GM21786 (cell line): ENCODE data around the gene HCRT.
"Not testable (repeated sequence)": the region's sequence is repeated elsewhere in the genome, so short reads cannot be mapped to it uniquely, and the experiment has no call there.

Experiments
- ATAC-seq: cut with Tn5 transposase; IDR thresholded peaks from one replicate; pipeline ENCODE4 v1.9.1; 2021; ENCODE audit not compliant: unreplicated experiment

The HCRT gene, protein sequence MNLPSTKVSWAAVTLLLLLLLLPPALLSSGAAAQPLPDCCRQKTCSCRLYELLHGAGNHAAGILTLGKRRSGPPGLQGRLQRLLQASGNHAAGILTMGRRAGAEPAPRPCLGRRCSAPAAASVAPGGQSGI

DNA sequence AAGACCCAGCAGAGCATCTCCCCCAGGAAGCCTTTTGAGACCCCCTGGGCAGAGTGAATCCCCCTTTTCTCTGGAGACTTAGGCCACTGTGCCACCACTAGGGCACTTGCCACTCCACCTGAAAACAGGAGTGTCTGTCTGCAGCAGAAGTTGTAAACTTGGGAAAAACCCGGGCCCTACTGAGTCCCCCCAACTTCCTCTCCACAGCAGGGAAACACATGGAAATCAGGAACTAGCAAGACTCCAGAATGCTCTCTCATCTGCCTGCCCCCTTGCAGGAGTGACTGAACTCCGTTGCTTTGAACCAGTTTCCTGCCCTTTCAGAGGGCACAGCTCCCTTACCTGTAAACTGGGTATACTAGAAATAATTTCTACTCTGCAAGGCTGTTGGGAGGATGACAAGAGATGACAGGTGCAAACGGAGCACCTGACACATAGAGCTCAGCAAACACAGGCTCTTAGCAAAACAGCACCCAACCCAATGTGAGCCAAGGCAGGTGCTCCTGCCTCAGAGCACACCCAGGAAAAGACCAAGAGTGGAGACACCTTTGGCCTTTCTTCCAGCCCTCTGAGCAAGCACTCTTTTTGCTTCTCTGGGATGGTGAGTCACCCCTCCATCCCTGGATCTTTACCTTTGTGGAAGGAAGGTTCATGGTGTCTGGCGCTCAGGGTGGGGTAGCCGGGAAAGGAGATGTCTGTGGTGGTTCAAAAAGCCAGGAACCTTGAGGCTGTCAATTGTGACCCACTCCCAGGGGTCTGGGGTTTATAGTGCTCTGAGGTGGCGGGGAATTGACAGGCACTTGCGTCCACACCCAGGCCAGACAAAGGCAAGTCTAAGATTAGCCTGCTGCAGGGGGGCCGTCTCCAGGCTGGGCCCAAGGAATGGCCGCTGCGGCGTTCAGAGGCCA, at the start of gene HCRT:
Gene HCRT (minus strand): TSS at position 740 of the 908 bp plus-strand sequence. CDS start 87 bp downstream, at position 653.
- ATAC-seq = no peak

DNA sequence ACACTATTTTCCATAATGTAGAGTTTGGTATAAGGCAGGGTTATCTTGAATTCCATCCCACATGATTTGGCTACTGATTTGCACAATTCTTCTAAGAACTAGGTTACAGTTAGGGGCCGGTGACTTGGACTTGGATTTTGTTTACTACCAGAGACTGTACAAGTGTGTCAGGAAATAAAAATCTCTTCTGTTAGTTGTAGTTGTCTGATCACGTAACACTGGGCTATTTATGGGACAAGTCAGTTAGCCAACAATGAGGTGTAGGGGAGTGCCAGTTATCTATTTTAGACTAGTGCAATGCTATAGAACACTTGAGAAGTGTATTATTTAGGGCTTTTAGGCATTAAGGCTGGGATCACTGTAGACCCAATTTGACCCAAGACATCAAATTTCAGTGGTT, 48.7 kb upstream of the HCRT start:
- ATAC-seq = no peak

DNA sequence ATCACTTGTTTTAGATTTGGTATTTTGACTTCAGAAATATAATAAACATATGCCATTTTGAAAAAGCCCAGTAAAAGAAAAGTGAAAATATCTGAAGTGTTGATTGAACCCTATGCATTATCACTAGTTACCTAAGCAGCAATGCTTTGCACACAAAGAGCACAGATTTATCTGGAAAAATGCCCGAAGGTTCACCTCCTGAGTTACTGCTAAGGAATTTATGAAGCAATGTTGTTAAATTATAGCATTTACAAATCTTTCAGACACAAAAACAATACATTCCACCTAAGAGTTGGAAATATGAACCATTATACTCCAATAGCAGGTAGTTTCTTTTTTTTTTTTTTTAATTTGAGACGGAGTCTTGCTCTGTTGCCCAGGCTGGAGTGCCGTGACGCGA, 47.9 kb upstream of the HCRT start:
- ATAC-seq = no peak

DNA sequence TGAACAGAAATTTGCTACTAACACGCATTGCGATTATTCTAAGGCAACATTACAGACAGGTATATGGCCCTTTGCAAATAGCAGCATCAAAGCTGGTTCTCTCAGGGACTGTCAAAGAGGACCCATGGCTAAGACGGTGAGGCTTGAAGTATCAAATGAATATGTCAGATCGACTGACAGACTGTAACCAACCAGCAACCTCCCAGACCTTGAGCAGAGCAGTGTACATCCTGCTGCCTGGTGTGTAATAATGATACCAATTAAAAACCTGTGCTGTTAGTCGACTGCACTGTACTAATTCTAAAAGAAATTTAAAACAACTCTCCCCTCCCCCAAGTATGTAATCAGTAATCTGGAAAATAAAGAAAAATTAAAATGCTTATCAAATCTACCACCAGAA, 45.0 kb upstream of the HCRT start:
- no peak for ATAC-seq

DNA sequence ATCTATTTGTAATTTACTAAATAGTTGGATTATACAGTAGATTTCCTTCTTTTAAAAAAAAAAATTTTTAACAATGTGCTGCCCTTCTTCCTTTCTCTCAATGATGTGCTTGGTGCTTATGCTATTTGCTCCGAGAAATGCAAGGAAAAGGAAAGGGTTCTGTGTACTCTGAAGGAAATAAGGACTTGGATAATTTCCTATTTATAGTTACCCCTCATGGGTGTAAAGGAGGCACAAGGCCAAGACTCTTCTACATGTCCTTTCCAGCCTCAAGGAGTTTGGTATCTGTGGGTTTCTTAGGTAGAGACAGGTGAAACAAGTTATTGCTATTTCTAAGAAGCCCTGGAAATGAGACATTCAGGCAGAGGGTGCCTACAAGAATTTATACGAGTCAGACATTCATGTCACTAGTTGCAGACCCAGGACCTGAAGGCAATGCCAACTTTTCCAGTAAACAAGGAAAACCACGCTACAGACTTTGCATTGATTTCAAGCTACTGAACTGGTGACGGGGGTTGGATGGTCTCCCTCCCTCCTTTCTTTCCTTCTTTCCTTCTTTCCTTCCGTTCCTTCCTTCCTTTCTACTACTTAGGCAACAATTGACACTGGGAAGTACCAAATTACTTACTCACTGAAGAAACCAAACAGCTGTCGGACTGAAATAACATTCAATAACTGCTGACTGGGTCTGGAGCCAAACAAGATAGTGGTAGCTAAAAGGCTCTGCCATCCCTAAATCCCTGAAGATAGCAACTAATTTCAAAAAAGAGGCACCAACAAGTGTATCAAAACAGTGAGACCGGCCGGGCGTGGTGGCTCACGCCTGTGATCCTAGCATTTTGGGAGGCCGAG, 42.8 kb upstream of the HCRT start:
- ATAC-seq = no peak

DNA sequence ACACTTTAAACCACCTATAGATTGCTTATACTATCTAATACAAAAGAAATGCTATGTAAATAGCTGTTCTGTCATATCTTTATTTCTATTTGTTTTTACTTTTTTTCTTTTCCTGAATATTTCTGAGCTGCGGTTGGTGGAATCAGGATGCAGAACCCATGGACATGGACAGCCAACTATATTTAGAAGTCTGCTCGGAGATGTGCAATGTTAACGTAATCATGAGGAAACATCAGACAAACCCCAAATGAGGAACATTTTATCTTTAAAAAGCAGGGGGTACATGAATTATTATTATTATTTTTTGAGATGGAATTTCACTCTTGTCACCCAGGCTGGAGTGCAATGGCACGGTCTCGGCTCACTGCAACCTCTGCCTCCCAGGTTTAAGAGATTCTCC, 40.4 kb upstream of the HCRT start:
- no peak for ATAC-seq

DNA sequence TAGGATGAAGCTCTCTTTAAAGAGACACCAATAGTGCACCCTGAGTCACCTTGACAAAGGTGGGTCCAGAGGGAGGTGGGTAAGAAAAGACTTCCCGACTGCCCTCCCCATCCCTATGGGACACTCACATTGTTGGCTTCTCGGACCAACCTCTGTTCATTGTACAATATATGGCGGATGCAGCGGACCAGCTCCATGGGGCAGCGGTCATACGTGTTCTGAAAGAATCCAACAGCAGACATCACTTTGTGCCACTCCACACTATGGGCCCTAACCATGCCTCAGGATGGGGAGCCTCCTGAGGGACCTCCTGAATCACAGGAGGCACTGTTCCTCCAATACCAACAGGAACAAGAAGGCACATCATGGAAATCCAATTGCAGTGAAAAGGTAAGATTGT, 39.4 kb upstream of the HCRT start:
- ATAC-seq = no peak

DNA sequence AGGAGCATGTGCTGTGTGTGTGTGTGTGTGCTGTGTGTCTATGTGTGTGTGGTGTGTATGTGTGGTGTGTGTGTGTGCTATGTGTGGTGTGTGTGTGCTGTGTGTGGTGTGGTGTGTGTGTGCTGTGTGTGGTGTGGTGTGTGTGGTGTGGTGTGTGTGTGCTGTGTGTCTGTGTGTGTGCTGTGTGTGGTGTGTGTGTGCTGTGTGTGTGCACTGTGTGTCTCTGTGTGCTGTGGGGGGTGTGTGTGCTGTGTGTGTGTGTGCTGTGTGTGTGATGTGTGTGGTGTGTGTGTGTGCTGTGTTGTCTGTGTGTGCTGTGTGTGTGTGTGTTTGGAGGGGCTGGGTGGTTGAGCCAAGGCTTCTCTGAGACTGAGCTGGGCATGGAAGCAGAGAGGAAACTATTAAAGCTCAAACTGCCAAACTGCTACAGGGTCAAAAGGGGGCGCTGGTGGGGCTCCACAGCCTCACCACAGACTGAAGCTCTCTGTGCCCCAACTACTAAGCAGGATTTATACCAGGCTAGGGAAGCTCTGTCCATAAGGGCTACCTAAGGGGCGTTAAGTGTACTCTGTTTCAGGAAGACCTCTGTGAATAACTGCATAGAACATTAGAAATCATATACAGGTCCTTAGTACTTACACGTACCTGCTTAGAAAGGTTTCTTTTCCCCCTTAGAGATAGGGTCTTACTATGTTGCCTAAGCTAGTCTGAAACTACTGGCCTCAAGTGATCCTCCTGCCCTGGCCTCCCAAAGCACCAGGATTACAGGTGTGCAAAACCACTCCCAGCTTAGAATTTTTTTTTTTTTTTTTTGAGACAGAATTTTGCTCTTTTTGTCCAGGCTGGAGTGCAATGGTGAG, 36.9 kb upstream of the HCRT start:
- no peak for ATAC-seq

DNA sequence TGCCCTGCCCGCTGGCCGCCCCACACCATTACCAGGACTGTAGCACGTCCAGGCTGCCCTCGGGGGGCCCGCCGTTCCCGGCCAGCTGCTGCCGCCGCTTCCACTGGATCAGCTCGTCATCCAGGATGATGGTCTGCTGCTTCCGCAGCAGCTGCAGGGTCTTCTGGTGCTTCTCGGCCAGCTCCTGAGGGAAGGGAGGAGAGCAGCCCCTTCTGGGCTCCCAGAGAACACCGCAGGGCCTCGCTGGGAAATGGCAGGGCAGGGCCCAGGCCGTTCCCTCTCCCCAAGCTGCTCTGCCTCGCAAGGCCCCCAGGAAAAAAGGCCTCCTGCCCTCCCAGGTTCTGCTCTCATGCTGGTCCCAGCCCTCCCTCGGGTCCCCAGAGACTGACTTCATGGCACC, 34.0 kb upstream of the HCRT start:
- ATAC-seq = not testable (repeated sequence)

DNA sequence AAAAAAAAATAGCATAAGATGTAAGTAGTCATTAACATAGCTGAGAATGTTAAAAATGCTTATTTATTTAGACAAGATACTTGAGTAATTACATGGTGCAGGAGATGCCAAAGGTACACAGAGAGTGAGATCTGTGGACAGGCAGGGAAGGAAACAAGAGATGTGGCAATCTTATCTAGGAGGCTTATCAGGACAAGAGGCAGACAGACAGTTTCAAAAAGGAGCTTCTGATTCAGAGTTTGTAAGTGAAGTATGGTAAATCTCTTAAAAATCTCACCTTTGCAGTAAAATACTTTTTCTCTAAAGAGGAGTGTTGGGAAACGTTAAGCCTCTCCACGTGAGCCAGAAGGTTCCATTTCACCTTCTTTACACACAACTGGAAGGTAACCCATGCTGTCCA, 28.9 kb upstream of the HCRT start:
- ATAC-seq = no peak

DNA sequence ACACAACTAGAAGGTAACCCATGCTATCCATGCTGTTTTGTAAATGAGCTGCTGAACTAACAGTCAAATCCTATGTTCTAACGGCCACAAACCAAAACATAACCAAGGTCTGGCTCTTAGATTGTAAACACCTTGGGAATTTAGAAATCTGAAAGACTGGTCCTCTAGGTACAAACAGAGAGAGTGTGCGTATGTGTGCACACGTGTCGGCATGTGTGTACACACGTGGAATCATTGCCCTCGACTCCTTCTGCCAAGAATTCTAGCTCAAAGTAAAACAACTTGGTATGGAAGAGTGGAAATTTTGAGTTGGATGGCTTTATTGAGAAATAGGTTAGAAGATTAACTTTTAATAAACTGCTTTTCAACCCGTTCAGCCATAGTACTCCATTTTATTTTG, 27.1 kb upstream of the HCRT start:
- ATAC-seq = no peak

DNA sequence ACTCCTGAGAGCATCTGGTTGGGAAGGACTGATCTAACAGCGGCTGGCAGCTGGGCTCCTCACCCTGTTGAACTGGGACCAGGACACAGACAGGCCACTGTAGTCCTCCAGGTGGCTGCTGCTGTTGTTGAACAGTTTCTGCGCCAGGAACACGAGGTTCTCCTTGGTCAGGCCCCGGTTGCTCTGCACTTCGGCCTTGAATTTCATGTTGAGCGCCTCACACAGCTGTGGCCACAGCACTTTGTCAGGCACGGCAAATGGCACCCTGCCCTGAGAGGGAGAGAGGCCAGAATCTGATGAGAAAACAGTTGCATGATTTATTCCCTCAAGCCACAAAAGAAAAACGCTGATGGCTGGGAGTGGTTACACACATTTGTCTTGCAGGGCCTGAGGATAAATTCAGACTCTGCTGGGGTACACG, 26.7 kb upstream of the HCRT start:
- not testable (repeated sequence) for ATAC-seq

DNA sequence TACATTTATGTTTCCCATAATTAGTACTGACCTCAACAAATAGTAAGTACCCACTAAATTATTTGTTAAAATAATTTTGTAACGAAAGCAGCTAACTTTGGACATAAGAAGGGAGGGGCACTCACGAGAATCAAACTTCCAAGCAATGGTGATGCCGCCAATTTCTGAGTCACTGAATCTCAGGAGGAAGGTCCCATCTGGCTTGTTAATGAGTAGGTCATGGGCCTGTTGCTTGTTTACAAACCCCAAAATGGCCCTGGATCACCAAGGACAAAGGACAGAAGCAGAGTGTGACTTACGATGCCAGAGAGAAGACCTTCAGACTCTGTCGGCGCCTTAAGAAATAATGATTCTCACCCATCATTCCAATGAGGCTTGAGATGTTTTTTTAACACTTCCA, 24.8 kb upstream of the HCRT start:
- ATAC-seq = no peak

DNA sequence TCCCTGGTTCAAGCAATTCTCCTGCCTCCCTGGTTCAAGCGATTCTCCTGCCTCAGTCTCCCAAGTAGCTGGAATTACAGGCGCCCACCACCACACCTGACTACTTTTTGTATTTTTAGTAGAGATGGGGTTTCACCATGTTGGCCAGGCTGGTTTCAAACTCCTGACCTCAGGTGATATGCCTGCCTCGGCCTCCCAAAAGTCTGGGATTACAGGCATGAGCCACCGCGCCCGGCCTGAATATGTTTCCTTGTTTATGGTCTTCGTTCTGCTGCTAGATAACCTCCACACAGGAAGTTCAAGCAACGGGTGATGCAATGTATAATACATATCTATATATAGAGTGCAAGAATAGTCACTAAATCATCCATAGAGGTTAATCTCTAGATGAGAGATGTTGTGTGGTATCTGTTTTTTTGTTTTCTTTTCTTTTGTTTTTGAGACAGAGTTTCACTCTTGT, 20.9 kb upstream of the HCRT start:
- ATAC-seq = not testable (repeated sequence)

DNA sequence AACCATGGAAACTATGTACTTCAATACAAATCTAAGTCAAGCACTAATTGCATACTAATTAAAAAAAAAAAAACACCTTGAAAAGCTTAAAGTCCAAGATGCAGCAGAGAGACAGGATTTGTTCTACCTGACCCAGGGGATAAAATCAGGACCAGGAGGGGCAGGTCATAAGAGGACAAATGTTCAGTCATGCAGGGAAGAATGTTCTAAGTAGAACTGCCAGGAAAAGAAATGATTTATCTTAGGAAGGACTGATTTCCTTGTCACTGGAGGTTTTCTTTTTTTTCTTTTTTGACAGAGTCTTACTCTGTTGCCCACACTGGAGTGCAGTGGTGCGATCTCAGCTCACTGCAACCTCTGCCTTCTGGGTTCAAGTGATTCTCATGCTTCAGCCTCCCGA, 18.1 kb upstream of the HCRT start:
- no peak for ATAC-seq

DNA sequence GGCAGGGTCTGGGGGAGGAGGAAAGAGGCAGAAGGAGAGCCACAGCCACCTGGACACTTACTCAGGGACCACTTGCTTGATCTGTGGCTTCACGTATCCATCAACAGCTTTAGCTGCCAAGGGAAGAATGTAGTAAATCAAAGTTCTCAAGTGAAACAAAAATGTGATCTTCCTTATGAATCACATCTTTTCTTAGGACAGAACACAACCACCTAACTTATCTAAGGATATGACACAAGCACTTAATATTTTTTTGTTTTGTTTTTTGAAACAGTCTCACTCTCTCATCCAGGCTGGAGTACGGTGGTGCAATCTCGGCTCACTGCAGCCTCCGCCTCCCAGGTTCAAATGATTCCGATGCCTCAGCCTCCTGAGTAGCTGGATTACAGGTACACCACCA, 17.4 kb upstream of the HCRT start:
- no peak for ATAC-seq

DNA sequence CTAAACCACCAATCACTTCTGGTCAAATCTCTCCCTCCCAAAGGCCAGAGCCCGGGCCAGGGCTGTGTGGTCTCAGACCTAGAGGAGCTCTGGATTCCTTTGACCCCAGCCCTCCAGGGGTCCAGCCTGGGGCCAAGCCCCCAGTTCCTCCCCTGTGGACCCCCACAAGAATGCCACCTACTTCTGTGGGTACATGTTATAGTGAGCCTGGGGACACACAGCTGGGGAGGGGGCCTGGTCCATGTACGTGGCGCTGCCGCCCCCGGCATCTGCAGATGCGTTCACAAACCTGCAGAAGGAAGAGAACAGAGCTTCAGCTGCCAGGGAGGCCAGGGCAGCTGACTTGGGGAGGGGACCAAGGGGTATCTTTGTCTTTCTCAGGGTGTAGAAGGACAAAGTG, 16.9 kb upstream of the HCRT start:
- no peak for ATAC-seq

DNA sequence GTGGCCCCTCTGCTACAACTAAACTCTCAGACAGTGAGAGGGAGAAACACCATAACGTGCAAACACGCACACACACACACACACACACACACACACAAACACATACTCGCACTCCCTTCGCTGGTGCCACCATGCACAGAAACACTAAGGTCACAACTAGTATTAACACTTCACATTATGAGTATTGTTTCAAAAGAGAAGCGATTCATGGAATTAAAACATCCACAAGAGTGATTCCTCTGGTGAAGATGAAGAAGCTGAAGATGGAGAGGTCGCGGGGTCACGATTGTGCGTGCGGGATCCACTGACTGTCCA, 16.2 kb upstream of the HCRT start:
- ATAC-seq = no peak

DNA sequence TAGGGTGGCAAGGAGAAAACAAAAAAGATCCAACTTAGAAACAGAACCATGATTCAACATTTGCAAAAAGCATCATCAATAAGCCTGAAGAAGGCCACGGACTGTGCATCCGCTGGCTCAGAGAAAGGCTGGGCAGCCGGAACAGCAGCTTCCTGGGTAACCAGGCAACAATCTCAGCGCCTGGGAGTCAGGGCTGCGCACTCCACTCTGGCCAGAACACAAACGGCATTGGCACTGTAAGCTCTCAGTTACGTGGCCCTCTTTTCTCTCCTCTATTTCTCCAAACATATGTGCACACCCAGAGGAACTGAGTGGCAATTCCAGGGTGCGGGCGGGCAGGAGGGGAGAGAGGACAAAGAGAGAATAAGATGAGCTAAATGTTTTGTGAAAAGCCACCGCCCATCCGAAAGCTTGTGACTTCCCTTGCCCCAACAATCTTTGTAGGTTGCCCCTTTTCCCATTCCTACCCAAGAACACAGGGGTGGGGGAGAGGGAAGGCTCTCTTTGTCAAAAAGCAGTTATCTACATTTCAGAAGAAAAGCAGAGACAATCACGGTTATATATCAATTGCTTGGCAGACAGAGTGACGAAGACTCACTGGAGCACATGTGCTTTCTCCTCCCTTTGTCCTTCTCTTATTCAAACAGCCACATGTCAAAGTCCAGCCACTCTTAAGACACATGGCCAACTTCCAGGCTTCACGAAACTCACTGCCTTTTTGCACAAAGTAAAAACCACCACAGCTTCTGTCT, 15.6 kb upstream of the HCRT start:
- ATAC-seq = no peak

DNA sequence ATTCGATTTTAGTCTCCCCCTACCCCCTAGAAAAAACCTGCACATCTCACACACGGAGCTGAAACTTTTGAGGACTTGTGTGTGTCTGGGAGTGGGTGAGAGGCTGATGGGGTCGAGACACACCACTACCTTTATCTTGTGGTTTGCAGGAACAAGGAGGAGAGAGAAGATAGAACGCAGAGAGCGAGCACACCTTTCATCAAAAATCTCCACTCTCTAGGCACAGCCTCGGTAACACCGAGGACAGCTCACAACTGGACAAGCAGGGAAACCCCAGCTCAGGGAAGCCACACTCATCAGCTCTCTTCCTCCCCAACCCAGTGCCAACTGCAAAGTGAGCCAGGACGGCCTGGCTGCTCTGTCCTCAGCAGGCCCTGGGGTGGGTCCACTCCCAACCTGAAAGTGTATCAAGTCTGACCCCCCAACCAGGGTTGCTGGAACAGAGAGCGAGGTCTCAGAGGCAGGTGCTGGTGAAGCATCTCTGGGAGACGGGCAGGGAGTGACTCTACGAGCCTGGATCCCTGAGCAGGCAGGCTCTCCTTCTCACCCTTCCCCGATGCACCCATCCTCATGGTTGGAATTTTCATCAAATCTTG, 14.3 kb upstream of the HCRT start:
- ATAC-seq = no peak
